Measurements from ENCODE around the gene SYTL4. TPM values are rescaled to one million over a fixed set of nuclear protein-coding genes. Genes with fewer than 3 reads are reported as not detected.

Gene SYTL4
- total RNA-seq, 1 experiment from 2014 or later = 0.13 TPM

GRCh38 chrX:100695991-100696390 lies 35.9 kb downstream of the SYTL4 start:
- Histone ChIP-seq H4K20me1 (ENCODE audit: control insufficient read depth, insufficient read depth, insufficient read length) (no peaks in the 10 kb centered on the region), H2BK12ac (ENCODE audit: insufficient read length, low read depth, low read length) (no peak overlapping the region)
- no CpG with 5 or more reads among the region's 4 CpGs for WGBS (ENCODE audit: extremely low coverage, insufficient read length, low lambda C conversion rate)

More at GRCh38 chrX:100695991-100696390, 35.9 kb downstream of the SYTL4 start:
- H2AFZ ChIP-seq (ENCODE audit: low read length) = no peak overlapping the region
- H3K27ac Mint-ChIP-seq = no peak overlapping the region
- no peak overlapping the region for H4K5ac ChIP-seq (ENCODE audit: insufficient read length, low read depth, low read length)
- H2BK20ac ChIP-seq (ENCODE audit: low read depth, low read length, poor library complexity, severe bottlenecking) = no peak overlapping the region
- no peak overlapping the region for H4K8ac ChIP-seq (replicated peaks; ENCODE audit: insufficient read length, low read depth, low read length)
- H3K4me1 ChIP-seq (ENCODE audit: insufficient read depth, low read length) = no peaks in the 10 kb centered on the region
- H3K18ac ChIP-seq (ENCODE audit: insufficient read length, low read depth, low read length) = no peak overlapping the region
- no peak overlapping the region for H4K91ac ChIP-seq (ENCODE audit: insufficient read length, low read depth, low read length)
- no peak for DNase-seq
- no peak overlapping the region for H3T11ph ChIP-seq (ENCODE audit: low read length)
- no peaks in the 10 kb centered on the region for H3K79me1 ChIP-seq (ENCODE audit: insufficient read depth, low read depth, low read length, poor library complexity, severe bottlenecking)
- no peak overlapping the region for H3K9ac ChIP-seq (ENCODE audit: extremely low read depth, insufficient read length, low read length)
- H3K56ac ChIP-seq (ENCODE audit: insufficient read length, low read depth, low read length) = no peak overlapping the region
- H3K4me2 ChIP-seq (ENCODE audit: insufficient read depth, insufficient read length, low read length) = no peak overlapping the region
- H2AK5ac ChIP-seq (ENCODE audit: insufficient read length, low read length) = no peak overlapping the region
- H2BK15ac ChIP-seq (ENCODE audit: low read depth, low read length) = no peak overlapping the region
- peaks cover 0 to 2% (median 0%) of the 10 kb centered on the region in 3 experiments; a peak in 1 of 7 replicates for H3K36me3 Mint-ChIP-seq (ENCODE audit: insufficient read depth in 1 of 3, low read depth in 3 of 3)
- H3K4me1 Mint-ChIP-seq = no peaks in the 10 kb centered on the region
- TF ChIP-seq, protein P1, sequence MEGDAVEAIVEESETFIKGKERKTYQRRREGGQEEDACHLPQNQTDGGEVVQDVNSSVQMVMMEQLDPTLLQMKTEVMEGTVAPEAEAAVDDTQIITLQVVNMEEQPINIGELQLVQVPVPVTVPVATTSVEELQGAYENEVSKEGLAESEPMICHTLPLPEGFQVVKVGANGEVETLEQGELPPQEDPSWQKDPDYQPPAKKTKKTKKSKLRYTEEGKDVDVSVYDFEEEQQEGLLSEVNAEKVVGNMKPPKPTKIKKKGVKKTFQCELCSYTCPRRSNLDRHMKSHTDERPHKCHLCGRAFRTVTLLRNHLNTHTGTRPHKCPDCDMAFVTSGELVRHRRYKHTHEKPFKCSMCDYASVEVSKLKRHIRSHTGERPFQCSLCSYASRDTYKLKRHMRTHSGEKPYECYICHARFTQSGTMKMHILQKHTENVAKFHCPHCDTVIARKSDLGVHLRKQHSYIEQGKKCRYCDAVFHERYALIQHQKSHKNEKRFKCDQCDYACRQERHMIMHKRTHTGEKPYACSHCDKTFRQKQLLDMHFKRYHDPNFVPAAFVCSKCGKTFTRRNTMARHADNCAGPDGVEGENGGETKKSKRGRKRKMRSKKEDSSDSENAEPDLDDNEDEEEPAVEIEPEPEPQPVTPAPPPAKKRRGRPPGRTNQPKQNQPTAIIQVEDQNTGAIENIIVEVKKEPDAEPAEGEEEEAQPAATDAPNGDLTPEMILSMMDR (conservative IDR thresholded peaks at IDR 0.05) = no peak
- H2BK120ac ChIP-seq (ENCODE audit: low read depth, low read length, poor library complexity, severe bottlenecking) = no peak overlapping the region
- H3K79me2 ChIP-seq (ENCODE audit: insufficient read depth, low read length) = no peaks in the 10 kb centered on the region
- H3K23ac ChIP-seq (ENCODE audit: insufficient read length, low read depth, low read length) = no peak overlapping the region
- H3K14ac ChIP-seq (ENCODE audit: insufficient read depth, low read length) = no peak overlapping the region
- no peak overlapping the region for H3K4ac ChIP-seq (ENCODE audit: low read depth, low read length)
- no peaks in the 10 kb centered on the region for H3K23me2 ChIP-seq (ENCODE audit: insufficient read length, low read depth, low read length, poor library complexity, severe bottlenecking)
- peaks cover 8% of the 10 kb centered on the region for H3K9me3 ChIP-seq (ENCODE audit: control insufficient read depth, low read depth, low read length)
- H3K27ac ChIP-seq (ENCODE audit: insufficient read length, low read depth, low read length) = no peak overlapping the region
- no peaks in the 10 kb centered on the region for H3K27me3 ChIP-seq (ENCODE audit: insufficient read depth, low read length)
- H2BK5ac ChIP-seq (ENCODE audit: insufficient read length, low read length) = no peak overlapping the region
- H3K27me3 Mint-ChIP-seq (ENCODE audit: low read depth) = peaks cover 17% of the 10 kb centered on the region
- H3K4me3 Mint-ChIP-seq = no peak overlapping the region
- H3K9me3 Mint-ChIP-seq = peaks cover 51 to 66% of the 10 kb centered on the region in 2 experiments

Data from H9 (cell line).